Nephron progenitor cell (in vitro differentiated cells): ENCODE measurements around the gene DENND2C.

Source experiments
- DNase-seq: peaks from one replicate; pipeline ENCODE4 v3.0.0; 2021
- H3K27ac Mint-ChIP-seq: 2 replicates; pipeline ENCODE4 v1.8.0; 2021; ENCODE audit warnings: mild to moderate bottlenecking, moderate library complexity, mixed read lengths
- H3K27me3 Mint-ChIP-seq: 2 replicates; pipeline ENCODE4 v1.8.0; 2021; ENCODE audit warnings: mild to moderate bottlenecking, low read depth, mixed read lengths; ENCODE audit not compliant: poor library complexity
- H3K36me3 Mint-ChIP-seq: 2 replicates; pipeline ENCODE4 v1.8.0; 2021; ENCODE audit warnings: low read depth, mixed read lengths
- H3K4me1 Mint-ChIP-seq: 2 replicates; pipeline ENCODE4 v1.8.0; 2021; ENCODE audit warnings: mixed read lengths
- H3K4me3 Mint-ChIP-seq: 2 replicates; pipeline ENCODE4 v1.8.0; 2021; ENCODE audit warnings: mild to moderate bottlenecking, moderate library complexity, mixed read lengths
- H3K9me3 Mint-ChIP-seq: 2 replicates; pipeline ENCODE4 v1.8.0; 2021; ENCODE audit warnings: mild to moderate bottlenecking, moderate library complexity, mixed read lengths
- CTCF ChIP-seq: fragments of 200-600 bp; sonication (generic); IDR thresholded peaks from 2 replicates; pipeline ENCODE4 v1.5.0; 2021; ENCODE audit warnings: antibody characterized with exemption

DENND2C gene

GRCh38 chr1:114547076-114547475 is 122.8 kb downstream of the DENND2C start:
- no peak for TF ChIP-seq CTCF
- Mint-ChIP-seq H3K27ac (no peak overlapping the region), H3K4me3 (no peak overlapping the region), H3K4me1 (no peaks in the 10 kb centered on the region), H3K27me3 (peaks cover 3% of the 10 kb centered on the region), H3K9me3 (no peaks in the 10 kb centered on the region), H3K36me3 (no peaks in the 10 kb centered on the region)
- DNase-seq = no peak

- peaks cover 3% of the 10 kb centered on the region for H3K27me3 Mint-ChIP-seq
- H3K4me3 Mint-ChIP-seq = no peak overlapping the region
- TF ChIP-seq CTCF = no peak
- H3K27ac Mint-ChIP-seq = no peak overlapping the region
- no peaks in the 10 kb centered on the region for H3K36me3 Mint-ChIP-seq
- no peaks in the 10 kb centered on the region for H3K9me3 Mint-ChIP-seq
- DNase-seq = no peak
- no peaks in the 10 kb centered on the region for H3K4me1 Mint-ChIP-seq
These were observed 124.1 kb downstream of the DENND2C start for GRCh38 chr1:114545796-114546195.

GRCh38 chr1:114545315-114545714 is 124.5 kb downstream of the DENND2C start:
- Mint-ChIP-seq H3K9me3 (no peaks in the 10 kb centered on the region), H3K27me3 (peaks cover 3% of the 10 kb centered on the region), H3K27ac (no peak overlapping the region), H3K4me1 (no peaks in the 10 kb centered on the region), H3K4me3 (no peak overlapping the region), H3K36me3 (no peaks in the 10 kb centered on the region)
- no peak for TF ChIP-seq CTCF
- DNase-seq = no peak

- Mint-ChIP-seq H3K4me3 (no peak overlapping the region), H3K36me3 (no peaks in the 10 kb centered on the region), H3K9me3 (peaks cover 4% of the 10 kb centered on the region), H3K27me3 (peaks cover 3% of the 10 kb centered on the region), H3K27ac (no peak overlapping the region), H3K4me1 (no peaks in the 10 kb centered on the region)
- no peak for DNase-seq
- no peak for TF ChIP-seq CTCF
These were observed 129.0 kb downstream of the DENND2C start for GRCh38 chr1:114540821-114541220.

GRCh38 chr1:114540272-114540671 is 129.6 kb downstream of the DENND2C start:
- no peak for DNase-seq
- no peak for TF ChIP-seq CTCF
- H3K36me3 Mint-ChIP-seq = no peaks in the 10 kb centered on the region
- peaks cover 4% of the 10 kb centered on the region for H3K9me3 Mint-ChIP-seq
- peaks cover 3% of the 10 kb centered on the region for H3K27me3 Mint-ChIP-seq
- no peak overlapping the region for H3K27ac Mint-ChIP-seq
- H3K4me1 Mint-ChIP-seq = no peaks in the 10 kb centered on the region
- H3K4me3 Mint-ChIP-seq = no peak overlapping the region

- Mint-ChIP-seq H3K36me3 (no peaks in the 10 kb centered on the region), H3K4me1 (no peaks in the 10 kb centered on the region), H3K9me3 (peaks cover 4% of the 10 kb centered on the region), H3K4me3 (no peak overlapping the region), H3K27ac (no peak overlapping the region), H3K27me3 (peaks cover 3% of the 10 kb centered on the region)
- TF ChIP-seq CTCF = no peak
- DNase-seq = no peak
These were observed 133.8 kb downstream of the DENND2C start for GRCh38 chr1:114536043-114536442.
